Endothelial cell of umbilical vein (primary cell): ENCODE data around the gene ENTR1.

ENCODE experiments used
- EZH2 ChIP-seq: IDR thresholded peaks from 2 replicates; pipeline ENCODE4 v1.6.1; 2012; ENCODE audit warnings: borderline replicate concordance, low read depth, mild to moderate bottlenecking, moderate library complexity, low read length, inconsistent platforms; ENCODE audit not compliant: severe bottlenecking
- FOS ChIP-seq: IDR thresholded peaks from 2 replicates; pipeline ENCODE4 v1.6.1; 2011; ENCODE audit warnings: mild to moderate bottlenecking, low read length, moderate library complexity, borderline replicate concordance; ENCODE audit not compliant: insufficient read depth
- GATA2 ChIP-seq: IDR thresholded peaks from 2 replicates; pipeline ENCODE4 v1.7.0; 2011; ENCODE audit warnings: low read depth, mild to moderate bottlenecking, moderate library complexity, mixed read lengths, low read length; ENCODE audit not compliant: insufficient read length, insufficient read depth
- JUN ChIP-seq: IDR thresholded peaks from 2 replicates; pipeline ENCODE4 v1.6.1; 2011; ENCODE audit warnings: borderline replicate concordance, low read depth; ENCODE audit not compliant: insufficient read length, insufficient read depth
- MYC ChIP-seq: IDR thresholded peaks from one replicate; pipeline ENCODE4 v1.6.1; 2011; ENCODE audit warnings: mild to moderate bottlenecking, low read depth, low read length
- POLR2A ChIP-seq: IDR thresholded peaks from 2 replicates; pipeline ENCODE4 v1.6.1; 2012; ENCODE audit warnings: low read depth, mild to moderate bottlenecking, control low read depth, low read length
- POLR2AphosphoS5 ChIP-seq: IDR thresholded peaks from 2 replicates; pipeline ENCODE4 v1.6.1; 2012; ENCODE audit warnings: low read depth, mild to moderate bottlenecking, control low read depth, low read length, moderate library complexity; ENCODE audit not compliant: insufficient read depth
- TF ChIP-seq, protein P1 (sequence below), 2 donors: IDR thresholded peaks; 1 replicate in 1 of 2; 2 replicates in 1 of 2; pipeline ENCODE4 v1.5.1; 2011; ENCODE audit warnings: low read length in 2 of 2, mild to moderate bottlenecking in 2 of 2, moderate library complexity in 2 of 2, control low read depth in 1 of 2, inconsistent platforms in 1 of 2, low read depth in 1 of 2; ENCODE audit not compliant: insufficient read depth in 1 of 2; ENCODE audit errors: extremely low read depth in 1 of 2
- TF ChIP-seq, protein P2 (sequence below): IDR thresholded peaks from 2 replicates; pipeline ENCODE4 v1.6.1; 2011; ENCODE audit not compliant: insufficient read depth, insufficient read length

DNA sequence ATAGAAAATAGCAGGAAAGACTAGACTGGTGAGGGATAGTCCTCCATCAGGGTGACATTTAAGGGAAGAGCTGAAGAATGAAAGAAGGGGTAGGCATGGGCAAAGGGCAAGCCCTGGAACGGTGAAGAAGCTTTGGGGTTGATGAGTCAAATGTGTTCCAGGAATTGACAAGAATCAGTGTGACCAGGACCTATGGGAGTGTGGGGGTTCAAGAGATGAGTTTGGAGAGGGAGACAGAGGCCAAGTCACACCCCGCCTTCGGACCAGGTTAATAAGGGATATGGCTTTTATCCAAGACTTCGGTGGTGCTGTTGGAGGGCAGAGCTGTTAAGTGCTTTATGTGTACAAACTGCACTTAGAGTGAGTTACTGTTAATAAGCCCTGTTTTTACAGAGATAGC lies 964 bp upstream of the ENTR1 start:
- TF ChIP-seq FOS (no peak), POLR2A (no peak), POLR2AphosphoS5 (no peak), EZH2 (no peak), JUN (no peak), GATA2 (no peak), MYC (no peak)
- TF ChIP-seq, protein P1, sequence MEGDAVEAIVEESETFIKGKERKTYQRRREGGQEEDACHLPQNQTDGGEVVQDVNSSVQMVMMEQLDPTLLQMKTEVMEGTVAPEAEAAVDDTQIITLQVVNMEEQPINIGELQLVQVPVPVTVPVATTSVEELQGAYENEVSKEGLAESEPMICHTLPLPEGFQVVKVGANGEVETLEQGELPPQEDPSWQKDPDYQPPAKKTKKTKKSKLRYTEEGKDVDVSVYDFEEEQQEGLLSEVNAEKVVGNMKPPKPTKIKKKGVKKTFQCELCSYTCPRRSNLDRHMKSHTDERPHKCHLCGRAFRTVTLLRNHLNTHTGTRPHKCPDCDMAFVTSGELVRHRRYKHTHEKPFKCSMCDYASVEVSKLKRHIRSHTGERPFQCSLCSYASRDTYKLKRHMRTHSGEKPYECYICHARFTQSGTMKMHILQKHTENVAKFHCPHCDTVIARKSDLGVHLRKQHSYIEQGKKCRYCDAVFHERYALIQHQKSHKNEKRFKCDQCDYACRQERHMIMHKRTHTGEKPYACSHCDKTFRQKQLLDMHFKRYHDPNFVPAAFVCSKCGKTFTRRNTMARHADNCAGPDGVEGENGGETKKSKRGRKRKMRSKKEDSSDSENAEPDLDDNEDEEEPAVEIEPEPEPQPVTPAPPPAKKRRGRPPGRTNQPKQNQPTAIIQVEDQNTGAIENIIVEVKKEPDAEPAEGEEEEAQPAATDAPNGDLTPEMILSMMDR (IDR thresholded peaks at IDR 0.05; ENCODE audit: extremely low read depth in 1 of 2, insufficient read depth in 1 of 2, low read depth in 1 of 2, low read length in 2 of 2), result no peak
- TF ChIP-seq, protein P2, sequence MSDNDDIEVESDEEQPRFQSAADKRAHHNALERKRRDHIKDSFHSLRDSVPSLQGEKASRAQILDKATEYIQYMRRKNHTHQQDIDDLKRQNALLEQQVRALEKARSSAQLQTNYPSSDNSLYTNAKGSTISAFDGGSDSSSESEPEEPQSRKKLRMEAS, result no peak
